ENCODE measurements around the gene TK2.

TK2 gene

DNA sequence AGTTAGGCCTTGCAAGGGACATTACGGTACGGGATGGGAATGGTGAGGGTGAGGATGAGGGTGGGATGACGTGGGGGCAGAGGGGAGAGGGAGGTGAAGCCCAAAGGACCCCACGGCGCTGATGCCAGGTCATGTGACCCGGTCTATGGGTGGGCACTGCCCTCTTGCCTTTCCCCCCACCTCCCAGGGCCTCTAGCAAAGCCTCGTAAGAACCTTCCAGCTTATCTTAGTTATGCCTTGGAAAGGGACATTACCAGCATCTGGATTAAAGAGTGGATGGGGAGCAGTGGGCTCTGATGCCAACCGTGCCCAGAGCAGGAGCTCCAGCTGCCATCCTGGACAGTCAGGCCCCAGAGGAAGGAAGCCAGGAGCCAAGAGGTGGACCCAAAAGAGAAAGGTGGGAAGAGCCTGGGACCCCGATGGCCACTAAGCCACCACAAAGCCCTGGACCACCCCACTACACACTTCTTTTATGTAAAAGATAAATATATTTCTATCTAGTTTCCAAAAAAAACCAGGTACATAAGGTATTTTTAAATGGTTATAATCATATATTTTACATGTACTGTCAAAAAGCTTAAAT, 40.9 kb downstream of the TK2 start:
- H3F3A ChIP-seq (ENCODE audit: control insufficient read depth, insufficient read depth) = no peaks in the 10 kb centered on the region

DNA sequence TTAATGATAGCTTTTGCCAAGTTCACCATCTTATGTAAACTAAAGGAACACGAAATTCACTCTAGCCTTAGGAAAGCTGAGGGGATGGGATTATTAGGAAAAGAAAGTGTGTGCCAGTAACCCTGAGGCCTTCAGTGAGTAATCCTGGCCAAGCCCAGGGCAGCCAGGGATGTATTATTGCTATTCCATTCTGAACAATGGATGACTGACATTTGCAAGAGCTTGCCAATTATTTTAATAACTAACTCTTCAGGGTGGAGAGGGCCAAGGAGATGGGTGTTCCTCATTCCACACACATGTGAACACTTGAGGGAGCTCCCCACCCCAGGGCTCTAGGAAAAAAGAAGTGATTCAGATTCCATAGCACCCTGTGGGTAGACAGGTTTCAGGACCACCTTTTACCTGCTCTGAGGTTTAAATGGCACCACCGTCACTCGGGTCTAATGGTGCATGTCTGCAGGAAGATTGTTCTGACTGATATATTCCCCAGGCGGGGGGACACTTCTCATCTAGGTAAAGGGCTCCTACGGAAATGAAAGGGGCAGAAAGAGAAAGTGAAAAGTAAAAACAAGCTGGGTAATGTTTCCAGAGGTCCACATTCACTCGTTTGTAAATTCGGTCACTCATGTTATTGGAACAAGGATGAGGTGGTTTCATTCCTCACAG, 41.5 kb downstream of the TK2 start:
- Histone ChIP-seq H3K9me2 (replicated peaks; ENCODE audit: control insufficient read depth, low read length) (no peaks in the 10 kb centered on the region), H3K4me1 (ENCODE audit: control insufficient read depth, low read length) (no peaks in the 10 kb centered on the region), H3K27me3 (ENCODE audit: control insufficient read depth, low read length) (peaks cover 6% of the 10 kb centered on the region; the same call in 1 of the 2 replicates), H3K4me3 (ENCODE audit: low read length) (no peak overlapping the region), H3K79me2 (ENCODE audit: control insufficient read depth, low read length) (no peaks in the 10 kb centered on the region), H3F3A (ENCODE audit: control insufficient read depth, insufficient read depth) (no peaks in the 10 kb centered on the region), H4K20me1 (ENCODE audit: control insufficient read depth, insufficient read depth, low read depth, low read length) (no peaks in the 10 kb centered on the region), H3K36me3 (ENCODE audit: control insufficient read depth, low read length) (no peaks in the 10 kb centered on the region), H3K4me2 (ENCODE audit: low read length) (no peak overlapping the region), H3K9me3 (ENCODE audit: control insufficient read depth, insufficient read depth, low read length) (no peaks in the 10 kb centered on the region), H3K27ac (ENCODE audit: low read depth, low read length) (no peak overlapping the region)
- TF ChIP-seq, protein P1, sequence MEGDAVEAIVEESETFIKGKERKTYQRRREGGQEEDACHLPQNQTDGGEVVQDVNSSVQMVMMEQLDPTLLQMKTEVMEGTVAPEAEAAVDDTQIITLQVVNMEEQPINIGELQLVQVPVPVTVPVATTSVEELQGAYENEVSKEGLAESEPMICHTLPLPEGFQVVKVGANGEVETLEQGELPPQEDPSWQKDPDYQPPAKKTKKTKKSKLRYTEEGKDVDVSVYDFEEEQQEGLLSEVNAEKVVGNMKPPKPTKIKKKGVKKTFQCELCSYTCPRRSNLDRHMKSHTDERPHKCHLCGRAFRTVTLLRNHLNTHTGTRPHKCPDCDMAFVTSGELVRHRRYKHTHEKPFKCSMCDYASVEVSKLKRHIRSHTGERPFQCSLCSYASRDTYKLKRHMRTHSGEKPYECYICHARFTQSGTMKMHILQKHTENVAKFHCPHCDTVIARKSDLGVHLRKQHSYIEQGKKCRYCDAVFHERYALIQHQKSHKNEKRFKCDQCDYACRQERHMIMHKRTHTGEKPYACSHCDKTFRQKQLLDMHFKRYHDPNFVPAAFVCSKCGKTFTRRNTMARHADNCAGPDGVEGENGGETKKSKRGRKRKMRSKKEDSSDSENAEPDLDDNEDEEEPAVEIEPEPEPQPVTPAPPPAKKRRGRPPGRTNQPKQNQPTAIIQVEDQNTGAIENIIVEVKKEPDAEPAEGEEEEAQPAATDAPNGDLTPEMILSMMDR (IDR thresholded peaks at IDR 0.05; ENCODE audit: low read depth, low read length, poor library complexity, severe bottlenecking) = no peak
- TF ChIP-seq EZH2phosphoT487 (IDR thresholded peaks at IDR 0.05; ENCODE audit: borderline replicate concordance, low read length) = no peak

More for the DNA sequence above, 40.9 kb downstream of the TK2 start:
- Histone ChIP-seq H3K4me2 (ENCODE audit: low read length) (no peak overlapping the region), H3K27me3 (ENCODE audit: control insufficient read depth, low read length) (peaks cover 4% of the 10 kb centered on the region; the same call in 1 of the 2 replicates), H3K4me1 (ENCODE audit: control insufficient read depth, low read length) (no peaks in the 10 kb centered on the region), H3K27ac (ENCODE audit: low read depth, low read length) (no peak overlapping the region), H4K20me1 (ENCODE audit: control insufficient read depth, insufficient read depth, low read depth, low read length) (no peaks in the 10 kb centered on the region), H3K36me3 (ENCODE audit: control insufficient read depth, low read length) (no peaks in the 10 kb centered on the region), H3K9me2 (replicated peaks; ENCODE audit: control insufficient read depth, low read length) (no peaks in the 10 kb centered on the region), H3K9me3 (ENCODE audit: control insufficient read depth, insufficient read depth, low read length) (no peaks in the 10 kb centered on the region), H3K4me3 (ENCODE audit: low read length) (no peak overlapping the region), H3K79me2 (ENCODE audit: control insufficient read depth, low read length) (no peaks in the 10 kb centered on the region)
- TF ChIP-seq, protein P1 (IDR thresholded peaks at IDR 0.05; ENCODE audit: low read depth, low read length, poor library complexity, severe bottlenecking) = no peak
- TF ChIP-seq EZH2phosphoT487 (IDR thresholded peaks at IDR 0.05; ENCODE audit: borderline replicate concordance, low read length) = no peak

DNA sequence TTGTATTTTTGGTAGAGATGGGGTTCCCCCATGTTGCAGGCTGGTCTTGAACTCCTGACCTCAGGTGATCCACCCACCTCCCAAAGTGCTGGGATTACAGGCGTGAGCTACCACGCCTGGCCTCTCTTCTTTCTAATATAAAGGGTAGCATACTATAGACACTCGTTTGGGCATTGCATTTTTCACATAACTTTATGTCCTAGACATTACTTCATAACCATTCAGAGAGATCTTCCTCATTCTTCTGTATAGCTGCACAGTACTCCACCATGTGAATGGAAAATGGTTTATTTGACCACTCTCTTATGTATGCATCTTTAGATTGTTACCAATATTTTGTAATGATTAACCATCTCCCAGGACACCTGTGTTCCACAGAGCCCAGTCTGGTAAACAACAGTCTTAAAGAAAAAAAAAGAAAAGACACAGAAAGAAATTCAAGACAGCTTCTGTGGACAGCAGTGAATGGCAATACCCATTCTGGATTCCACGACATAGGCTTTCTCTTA, 42.1 kb downstream of the TK2 start:
- Histone ChIP-seq H3K27me3 (ENCODE audit: control insufficient read depth, low read length) (peaks cover 7% of the 10 kb centered on the region; the same call in 1 of the 2 replicates), H3K4me3 (ENCODE audit: low read length) (no peak overlapping the region), H3K9me3 (ENCODE audit: control insufficient read depth, insufficient read depth, low read length) (no peaks in the 10 kb centered on the region), H3K4me2 (ENCODE audit: low read length) (no peak overlapping the region), H3F3A (ENCODE audit: control insufficient read depth, insufficient read depth) (no peaks in the 10 kb centered on the region), H4K20me1 (ENCODE audit: control insufficient read depth, insufficient read depth, low read depth, low read length) (no peaks in the 10 kb centered on the region), H3K36me3 (ENCODE audit: control insufficient read depth, low read length) (no peaks in the 10 kb centered on the region), H3K27ac (ENCODE audit: low read depth, low read length) (no peak overlapping the region), H3K79me2 (ENCODE audit: control insufficient read depth, low read length) (no peaks in the 10 kb centered on the region), H3K9me2 (replicated peaks; ENCODE audit: control insufficient read depth, low read length) (no peaks in the 10 kb centered on the region), H3K4me1 (ENCODE audit: control insufficient read depth, low read length) (no peaks in the 10 kb centered on the region)
- no peak for TF ChIP-seq EZH2phosphoT487 (IDR thresholded peaks at IDR 0.05; ENCODE audit: borderline replicate concordance, low read length)
- TF ChIP-seq, protein P1 (IDR thresholded peaks at IDR 0.05; ENCODE audit: low read depth, low read length, poor library complexity, severe bottlenecking) = no peak

Measured in DOHH2 (cell line).